H9 (cell line): ENCODE measurements around the gene SBNO1. TPM values are rescaled to one million over a fixed set of nuclear protein-coding genes. Genes with fewer than 3 reads are reported as not detected.

ENCODE experiments used
- DNase-seq: peaks from one replicate; pipeline ENCODE4 v3.0.0-alpha.2; 2017
- H2AFZ ChIP-seq: one replicate; pipeline ENCODE4 v1.6.1; 2013; ENCODE audit warnings: mild to moderate bottlenecking, low read length, control low read depth, moderate library complexity
- H2AK5ac ChIP-seq: 2 replicates; pipeline ENCODE4 v1.6.1; 2013; ENCODE audit warnings: low read length, control low read depth, mixed read lengths; ENCODE audit not compliant: insufficient read length
- H2BK120ac ChIP-seq: one replicate; pipeline ENCODE4 v1.6.1; 2013; ENCODE audit warnings: low read depth, mild to moderate bottlenecking, low read length, control low read depth, inconsistent platforms; ENCODE audit not compliant: poor library complexity, severe bottlenecking
- H2BK12ac ChIP-seq: 2 replicates; pipeline ENCODE4 v1.6.1; 2013; ENCODE audit warnings: low read length, control low read depth, mixed read lengths, low read depth; ENCODE audit not compliant: insufficient read length
- H2BK15ac ChIP-seq: 2 replicates; pipeline ENCODE4 v1.6.1; 2013; ENCODE audit warnings: low read depth, low read length, control low read depth
- H2BK20ac ChIP-seq: one replicate; pipeline ENCODE4 v1.6.1; 2013; ENCODE audit warnings: low read depth, mild to moderate bottlenecking, low read length, control low read depth, inconsistent platforms; ENCODE audit not compliant: poor library complexity, severe bottlenecking
- H2BK5ac ChIP-seq: 2 replicates; pipeline ENCODE4 v1.6.1; 2013; ENCODE audit warnings: low read length, control low read depth, mixed read lengths; ENCODE audit not compliant: insufficient read length
- H3K14ac ChIP-seq: 2 replicates; pipeline ENCODE4 v1.6.1; 2013; ENCODE audit warnings: low read length, control low read depth; ENCODE audit not compliant: insufficient read depth
- H3K18ac ChIP-seq: 2 replicates; pipeline ENCODE4 v1.6.1; 2013; ENCODE audit warnings: low read depth, mild to moderate bottlenecking, mixed read lengths, low read length, control low read depth; ENCODE audit not compliant: insufficient read length
- H3K23ac ChIP-seq: 2 replicates; pipeline ENCODE4 v1.6.1; 2013; ENCODE audit warnings: low read length, control low read depth, mixed read lengths, low read depth; ENCODE audit not compliant: insufficient read length
- H3K23me2 ChIP-seq: 2 replicates; pipeline ENCODE4 v1.6.1; 2013; ENCODE audit warnings: low read depth, mild to moderate bottlenecking, mixed read lengths, low read length, control low read depth; ENCODE audit not compliant: insufficient read length, poor library complexity, severe bottlenecking
- H3K27ac ChIP-seq: 2 replicates; pipeline ENCODE4 v1.5.1; 2013; ENCODE audit warnings: low read length, control low read depth, mixed read lengths, low read depth; ENCODE audit not compliant: insufficient read length
- H3K27me3 ChIP-seq: 2 replicates; pipeline ENCODE4 v1.6.1; 2013; ENCODE audit warnings: low read length, control low read depth, inconsistent platforms; ENCODE audit not compliant: insufficient read depth
- H3K4ac ChIP-seq: 2 replicates; pipeline ENCODE4 v1.6.1; 2013; ENCODE audit warnings: low read depth, mild to moderate bottlenecking, control low read depth, inconsistent platforms, low read length, moderate library complexity
- H3K4me1 ChIP-seq: 2 replicates; pipeline ENCODE4 v1.6.1; 2013; ENCODE audit warnings: low read length, control low read depth, inconsistent platforms; ENCODE audit not compliant: insufficient read depth
- H3K4me2 ChIP-seq: 2 replicates; pipeline ENCODE4 v1.6.1; 2013; ENCODE audit warnings: low read length, control low read depth, mixed read lengths; ENCODE audit not compliant: insufficient read length, insufficient read depth
- H3K56ac ChIP-seq: 2 replicates; pipeline ENCODE4 v1.6.1; 2013; ENCODE audit warnings: low read depth, mild to moderate bottlenecking, mixed read lengths, low read length, control low read depth; ENCODE audit not compliant: insufficient read length
- H3K79me1 ChIP-seq: 2 replicates; pipeline ENCODE4 v1.6.1; 2013; ENCODE audit warnings: low read depth, mild to moderate bottlenecking, moderate library complexity, low read length, control low read depth, inconsistent platforms; ENCODE audit not compliant: insufficient read depth, poor library complexity, severe bottlenecking
- H3K79me2 ChIP-seq: 2 replicates; pipeline ENCODE4 v1.6.1; 2013; ENCODE audit warnings: low read length, control low read depth, inconsistent platforms; ENCODE audit not compliant: insufficient read depth
- H3K9ac ChIP-seq: 2 replicates; pipeline ENCODE4 v1.6.1; 2013; ENCODE audit warnings: low read length, control low read depth, mixed read lengths; ENCODE audit not compliant: insufficient read length; ENCODE audit errors: extremely low read depth
- H3K9me3 ChIP-seq: one replicate; pipeline ENCODE4 v1.6.1; 2013; ENCODE audit warnings: low read depth, low read length, inconsistent platforms; ENCODE audit not compliant: control insufficient read depth
- H3T11ph ChIP-seq: one replicate; pipeline ENCODE4 v1.6.1; 2013; ENCODE audit warnings: mild to moderate bottlenecking, low read length, control low read depth, inconsistent platforms
- H4K20me1 ChIP-seq: one replicate; pipeline ENCODE4 v1.6.1; 2013; ENCODE audit not compliant: control insufficient read depth, insufficient read length, insufficient read depth
- H4K5ac ChIP-seq: 2 replicates; pipeline ENCODE4 v1.6.1; 2013; ENCODE audit warnings: low read depth, mild to moderate bottlenecking, mixed read lengths, low read length, control low read depth; ENCODE audit not compliant: insufficient read length
- H4K8ac ChIP-seq: replicated peaks from 2 replicates; pipeline ENCODE4 v1.6.1; 2013; ENCODE audit warnings: low read length, control low read depth, mixed read lengths, low read depth; ENCODE audit not compliant: insufficient read length
- H4K91ac ChIP-seq: 2 replicates; pipeline ENCODE4 v1.6.1; 2013; ENCODE audit warnings: low read depth, mild to moderate bottlenecking, moderate library complexity, mixed read lengths, low read length, control low read depth; ENCODE audit not compliant: insufficient read length
- H3K27ac Mint-ChIP-seq, 3 experiments: 2 replicates in 2 of 3; 3 replicates in 1 of 3; pipeline ENCODE4 v1.8.0; 2020 to 2021; ENCODE audit warnings: mixed read lengths in 3 of 3, mild to moderate bottlenecking in 1 of 3, moderate library complexity in 1 of 3
- H3K27me3 Mint-ChIP-seq: 2 replicates; pipeline ENCODE4 v1.8.0; 2021; ENCODE audit warnings: low read depth, mild to moderate bottlenecking, moderate library complexity, mixed read lengths
- H3K36me3 Mint-ChIP-seq, 3 experiments: 2 replicates in 2 of 3; 3 replicates in 1 of 3; pipeline ENCODE4 v1.8.0; 2020 to 2021; ENCODE audit warnings: low read depth in 3 of 3, mixed read lengths in 3 of 3; ENCODE audit not compliant: insufficient read depth in 1 of 3
- H3K4me1 Mint-ChIP-seq, 2 experiments: 2 replicates each; pipeline ENCODE4 v1.8.0; 2020; ENCODE audit warnings: mixed read lengths in 2 of 2
- H3K4me3 Mint-ChIP-seq, 2 experiments: 2 replicates in 1 of 2; 3 replicates in 1 of 2; pipeline ENCODE4 v1.8.0; 2020 to 2021; ENCODE audit warnings: mild to moderate bottlenecking in 2 of 2, mixed read lengths in 2 of 2, moderate library complexity in 1 of 2
- H3K9me3 Mint-ChIP-seq, 2 experiments: 2 replicates in 1 of 2; 3 replicates in 1 of 2; pipeline ENCODE4 v1.8.0; 2020; ENCODE audit warnings: mild to moderate bottlenecking in 2 of 2, mixed read lengths in 2 of 2, moderate library complexity in 1 of 2
- WGBS: extraction: QIAGEN DNeasy Blood & Tissue Kit; methylation state at CpG from one replicate; pipeline ENCODE4 v1.1.7; 2013; ENCODE audit warnings: missing lambda C conversion rate, low lambda C conversion rate, mixed read lengths; ENCODE audit not compliant: insufficient read length; ENCODE audit errors: extremely low coverage; 5-methylcytosine and 5-hydroxymethylcytosine counted together
- total RNA-seq: library from RNA; stranded (reverse); gene quantifications from 2 replicates; pipeline ENCODE4 v1.2.1, GENCODE V29; 2021
- TF ChIP-seq, protein P1 (sequence below): fragments of 200-600 bp; sonication (generic); conservative IDR thresholded peaks from 3 replicates; pipeline ENCODE4 v1.8.0; 2021; ENCODE audit warnings: antibody characterized with exemption, mild to moderate bottlenecking

SBNO1 gene
- total RNA-seq, 1 experiment from 2014 or later: 47.5 TPM

DNA sequence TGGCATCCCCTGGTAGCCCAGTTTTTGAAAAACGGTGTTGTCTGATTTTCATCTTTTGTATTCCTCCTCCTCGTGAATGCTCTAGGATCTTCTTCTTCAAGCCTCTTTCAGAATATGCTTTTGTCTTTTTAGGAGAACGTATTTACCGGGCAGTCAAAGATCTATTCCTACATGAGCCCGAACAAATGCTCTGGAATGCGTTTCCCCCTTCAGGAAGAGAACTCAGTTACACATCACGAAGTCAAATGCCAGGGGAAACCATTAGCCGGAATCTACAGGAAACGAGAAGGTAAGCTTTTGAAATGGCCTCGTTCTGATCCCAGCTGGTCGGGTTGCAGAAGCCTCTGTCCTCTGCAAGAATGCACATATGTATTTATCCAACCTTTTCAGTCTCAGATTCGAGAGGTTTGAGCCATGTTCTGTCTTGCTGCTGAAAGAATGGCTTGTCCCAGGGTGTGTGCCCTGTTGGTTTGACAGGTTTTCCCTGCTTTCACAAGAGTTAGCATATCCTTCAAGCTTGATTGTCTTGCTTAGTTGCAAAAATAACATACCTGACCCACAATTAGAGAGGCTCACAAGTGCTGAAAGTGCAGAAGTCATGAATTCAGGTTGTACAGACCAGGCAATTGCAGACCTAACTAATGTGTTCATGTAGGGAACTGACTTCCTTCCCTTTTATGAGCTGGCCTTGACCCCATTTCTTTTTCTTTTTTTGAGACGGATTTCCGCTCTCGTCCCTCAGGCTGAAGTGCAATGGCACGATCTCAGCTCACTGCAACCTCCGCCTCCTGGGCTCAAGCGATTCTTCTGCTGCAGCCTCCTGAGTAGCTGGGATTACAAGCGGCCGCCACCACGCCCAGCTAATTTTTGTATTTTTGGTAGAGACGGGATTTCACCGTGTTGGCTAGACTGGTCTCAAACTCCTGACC, 26.1 kb upstream of the SBNO1 start:
- H3K4ac ChIP-seq: no peak overlapping the region
- no CpG with 5 or more reads among the region's 23 CpGs for WGBS
- Mint-ChIP-seq H3K4me1 (peaks cover 14 to 15% of the 10 kb centered on the region in 2 experiments), H3K27me3 (peaks cover 65% of the 10 kb centered on the region), H3K36me3 (peaks cover 11 to 44% (median 34%) of the 10 kb centered on the region in 3 experiments), H3K9me3 (no peaks in the 10 kb centered on the region; a peak in 1 of 5 replicates), H3K4me3 (peak overlapping the region; percentile 78 to 89), H3K27ac (no peak overlapping the region)
- no peaks in the 10 kb centered on the region; the same call in 1 of the 2 replicates for H3K27me3 ChIP-seq
- no peak overlapping the region for H3K14ac ChIP-seq
- no peak overlapping the region for H3K9ac ChIP-seq
- no peaks in the 10 kb centered on the region for H3K9me3 ChIP-seq
- peaks cover 6% of the 10 kb centered on the region for H3K23me2 ChIP-seq
- no peak overlapping the region for H3K56ac ChIP-seq
- no peaks in the 10 kb centered on the region for H3K79me2 ChIP-seq
- H3K4me1 ChIP-seq: peaks cover 3% of the 10 kb centered on the region; the same call in 1 of the 2 replicates
- no peak overlapping the region for H4K8ac ChIP-seq
- no peak overlapping the region for H2AFZ ChIP-seq
- H3K4me2 ChIP-seq: peak overlapping the region; percentile 12
- TF ChIP-seq, protein P1, sequence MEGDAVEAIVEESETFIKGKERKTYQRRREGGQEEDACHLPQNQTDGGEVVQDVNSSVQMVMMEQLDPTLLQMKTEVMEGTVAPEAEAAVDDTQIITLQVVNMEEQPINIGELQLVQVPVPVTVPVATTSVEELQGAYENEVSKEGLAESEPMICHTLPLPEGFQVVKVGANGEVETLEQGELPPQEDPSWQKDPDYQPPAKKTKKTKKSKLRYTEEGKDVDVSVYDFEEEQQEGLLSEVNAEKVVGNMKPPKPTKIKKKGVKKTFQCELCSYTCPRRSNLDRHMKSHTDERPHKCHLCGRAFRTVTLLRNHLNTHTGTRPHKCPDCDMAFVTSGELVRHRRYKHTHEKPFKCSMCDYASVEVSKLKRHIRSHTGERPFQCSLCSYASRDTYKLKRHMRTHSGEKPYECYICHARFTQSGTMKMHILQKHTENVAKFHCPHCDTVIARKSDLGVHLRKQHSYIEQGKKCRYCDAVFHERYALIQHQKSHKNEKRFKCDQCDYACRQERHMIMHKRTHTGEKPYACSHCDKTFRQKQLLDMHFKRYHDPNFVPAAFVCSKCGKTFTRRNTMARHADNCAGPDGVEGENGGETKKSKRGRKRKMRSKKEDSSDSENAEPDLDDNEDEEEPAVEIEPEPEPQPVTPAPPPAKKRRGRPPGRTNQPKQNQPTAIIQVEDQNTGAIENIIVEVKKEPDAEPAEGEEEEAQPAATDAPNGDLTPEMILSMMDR: no peak
- H3K18ac ChIP-seq: no peak overlapping the region
- no peak overlapping the region for H4K91ac ChIP-seq
- no peak overlapping the region for H2BK20ac ChIP-seq
- H2BK5ac ChIP-seq: no peak overlapping the region
- H2AK5ac ChIP-seq: no peak overlapping the region
- DNase-seq: no peak
- H4K20me1 ChIP-seq: no peaks in the 10 kb centered on the region
- no peak overlapping the region for H3K27ac ChIP-seq
- H2BK12ac ChIP-seq: no peak overlapping the region
- H4K5ac ChIP-seq: no peak overlapping the region
- H3T11ph ChIP-seq: no peak overlapping the region
- H2BK15ac ChIP-seq: no peak overlapping the region
- no peak overlapping the region for H3K23ac ChIP-seq
- no peaks in the 10 kb centered on the region for H3K79me1 ChIP-seq
- no peak overlapping the region for H2BK120ac ChIP-seq
